Measurements from ENCODE around the gene ACSM4.

DNA sequence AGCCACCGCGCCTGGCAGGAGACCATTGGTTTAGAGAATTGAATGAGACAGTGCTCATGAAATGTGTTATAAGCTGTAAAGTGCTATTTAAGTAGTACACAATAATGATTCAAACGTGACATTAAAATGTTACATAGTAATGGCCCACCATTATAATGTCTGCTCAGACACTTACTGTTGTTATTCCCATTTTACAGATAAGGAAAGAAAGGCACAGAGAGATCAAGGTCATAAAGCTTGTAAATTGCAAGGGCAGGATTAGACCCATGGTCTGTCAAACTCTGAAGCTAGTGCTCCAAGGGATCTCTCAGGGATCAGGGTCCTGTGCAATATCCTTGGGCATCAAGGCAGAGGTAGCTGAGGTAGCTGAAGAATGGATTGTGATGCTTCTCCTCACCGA lies 6.2 kb downstream of the ACSM4 start:
- TF ChIP-seq, protein P1, sequence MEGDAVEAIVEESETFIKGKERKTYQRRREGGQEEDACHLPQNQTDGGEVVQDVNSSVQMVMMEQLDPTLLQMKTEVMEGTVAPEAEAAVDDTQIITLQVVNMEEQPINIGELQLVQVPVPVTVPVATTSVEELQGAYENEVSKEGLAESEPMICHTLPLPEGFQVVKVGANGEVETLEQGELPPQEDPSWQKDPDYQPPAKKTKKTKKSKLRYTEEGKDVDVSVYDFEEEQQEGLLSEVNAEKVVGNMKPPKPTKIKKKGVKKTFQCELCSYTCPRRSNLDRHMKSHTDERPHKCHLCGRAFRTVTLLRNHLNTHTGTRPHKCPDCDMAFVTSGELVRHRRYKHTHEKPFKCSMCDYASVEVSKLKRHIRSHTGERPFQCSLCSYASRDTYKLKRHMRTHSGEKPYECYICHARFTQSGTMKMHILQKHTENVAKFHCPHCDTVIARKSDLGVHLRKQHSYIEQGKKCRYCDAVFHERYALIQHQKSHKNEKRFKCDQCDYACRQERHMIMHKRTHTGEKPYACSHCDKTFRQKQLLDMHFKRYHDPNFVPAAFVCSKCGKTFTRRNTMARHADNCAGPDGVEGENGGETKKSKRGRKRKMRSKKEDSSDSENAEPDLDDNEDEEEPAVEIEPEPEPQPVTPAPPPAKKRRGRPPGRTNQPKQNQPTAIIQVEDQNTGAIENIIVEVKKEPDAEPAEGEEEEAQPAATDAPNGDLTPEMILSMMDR (IDR thresholded peaks at IDR 0.05), result no peak
- TF ChIP-seq SMAD3 (CRISPR knock-in tag; IDR thresholded peaks at IDR 0.05; ENCODE audit: borderline replicate concordance) (no peak), RORB (CRISPR knock-in tag; IDR thresholded peaks at IDR 0.05) (no peak), IRF2 (CRISPR knock-in tag; IDR thresholded peaks at IDR 0.05; ENCODE audit: borderline replicate concordance, low read depth) (no peak), AFF4 (CRISPR knock-in tag; IDR thresholded peaks at IDR 0.05; ENCODE audit: borderline replicate concordance) (no peak), JAZF1 (CRISPR knock-in tag; IDR thresholded peaks at IDR 0.05) (no peak), E2F4 (CRISPR knock-in tag; IDR thresholded peaks at IDR 0.05; ENCODE audit: borderline replicate concordance, low read depth) (no peak), FOXP1 (CRISPR knock-in tag; IDR thresholded peaks at IDR 0.05; ENCODE audit: borderline replicate concordance) (no peak)
- TF ChIP-seq, protein P2, sequence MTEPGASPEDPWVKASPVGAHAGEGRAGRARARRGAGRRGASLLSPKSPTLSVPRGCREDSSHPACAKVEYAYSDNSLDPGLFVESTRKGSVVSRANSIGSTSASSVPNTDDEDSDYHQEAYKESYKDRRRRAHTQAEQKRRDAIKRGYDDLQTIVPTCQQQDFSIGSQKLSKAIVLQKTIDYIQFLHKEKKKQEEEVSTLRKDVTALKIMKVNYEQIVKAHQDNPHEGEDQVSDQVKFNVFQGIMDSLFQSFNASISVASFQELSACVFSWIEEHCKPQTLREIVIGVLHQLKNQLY (CRISPR knock-in tag; IDR thresholded peaks at IDR 0.05), result no peak
- TF ChIP-seq, protein P3, sequence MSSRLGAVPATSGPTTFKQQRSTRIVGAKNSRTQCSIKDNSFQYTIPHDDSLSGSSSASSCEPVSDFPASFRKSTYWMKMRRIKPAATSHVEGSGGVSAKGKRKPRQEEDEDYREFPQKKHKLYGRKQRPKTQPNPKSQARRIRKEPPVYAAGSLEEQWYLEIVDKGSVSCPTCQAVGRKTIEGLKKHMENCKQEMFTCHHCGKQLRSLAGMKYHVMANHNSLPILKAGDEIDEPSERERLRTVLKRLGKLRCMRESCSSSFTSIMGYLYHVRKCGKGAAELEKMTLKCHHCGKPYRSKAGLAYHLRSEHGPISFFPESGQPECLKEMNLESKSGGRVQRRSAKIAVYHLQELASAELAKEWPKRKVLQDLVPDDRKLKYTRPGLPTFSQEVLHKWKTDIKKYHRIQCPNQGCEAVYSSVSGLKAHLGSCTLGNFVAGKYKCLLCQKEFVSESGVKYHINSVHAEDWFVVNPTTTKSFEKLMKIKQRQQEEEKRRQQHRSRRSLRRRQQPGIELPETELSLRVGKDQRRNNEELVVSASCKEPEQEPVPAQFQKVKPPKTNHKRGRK (CRISPR knock-in tag; IDR thresholded peaks at IDR 0.05; ENCODE audit: borderline replicate concordance), result no peak

All from WTC11 (cell line).